Inferior parietal cortex (tissue), 1 donor: ENCODE measurements around the gene TMEM141.
"Not testable (repeated sequence)": the region's sequence is repeated elsewhere in the genome, so short reads cannot be mapped to it uniquely, and the experiment has no call there.

Experiments
- DNase-seq: peaks from one replicate; pipeline ENCODE4 v3.0.0-alpha.2; 2016; ENCODE audit errors: extremely low spot score

Gene TMEM141

GRCh38 chr9:136794281-136794999 lies 3.3 kb downstream of the TMEM141 start:
- DNase-seq: no peak

- DNase-seq: no peak
Measured at GRCh38 chr9:136795000-136795348, 3.8 kb downstream of the TMEM141 start.

- no peak for DNase-seq
Measured at GRCh38 chr9:136796238-136796774, 5.2 kb downstream of the TMEM141 start, which contains the start of gene CCDC183. CCDC183 (plus strand) TSS chr9:136796338; CDS start chr9:136796398, 60 bp downstream.

- DNase-seq: not testable (repeated sequence)
Measured at GRCh38 chr9:136796775-136797347, 5.7 kb downstream of the TMEM141 start.

GRCh38 chr9:136798708-136799078 lies 7.5 kb downstream of the TMEM141 start:
- DNase-seq: no peak

- no peak for DNase-seq
Measured at GRCh38 chr9:136799079-136799853, 8.1 kb downstream of the TMEM141 start.

GRCh38 chr9:136799854-136800657 lies 8.9 kb downstream of the TMEM141 start:
- DNase-seq: no peak

- no peak for DNase-seq
Measured at GRCh38 chr9:136802321-136802720, 11.2 kb downstream of the TMEM141 start.

- not testable (repeated sequence) for DNase-seq
Measured at GRCh38 chr9:136803009-136803550, 11.9 kb downstream of the TMEM141 start.

- no peak for DNase-seq
Measured at GRCh38 chr9:136803551-136804508, 12.7 kb downstream of the TMEM141 start.

GRCh38 chr9:136804509-136805206 lies 13.5 kb downstream of the TMEM141 start:
- DNase-seq: no peak

GRCh38 chr9:136805207-136805740 lies 14.1 kb downstream of the TMEM141 start:
- DNase-seq: no peak

- no peak for DNase-seq
Measured at GRCh38 chr9:136806067-136806466, 14.9 kb downstream of the TMEM141 start.

GRCh38 chr9:136806631-136807201 lies 15.6 kb downstream of the TMEM141 start:
- no peak for DNase-seq

GRCh38 chr9:136807281-136808074 lies 16.3 kb downstream of the TMEM141 start, which contains the start of gene RABL6:
RABL6 (plus strand) TSS chr9:136807948; CDS start chr9:136808197, 249 bp downstream.
- DNase-seq: peak; percentile 60

GRCh38 chr9:136808075-136808805 lies 17.1 kb downstream of the TMEM141 start:
- DNase-seq: no peak

- DNase-seq: no peak
Measured at GRCh38 chr9:136808806-136809158, 17.6 kb downstream of the TMEM141 start.
